Activated naive CD8-positive, alpha-beta T cell treated with anti-CD3 and anti-CD28 coated beads for 36 hours (primary cell): Measurements from ENCODE around the gene RASA2. TPM values are rescaled to one million over a fixed set of nuclear protein-coding genes. Genes with fewer than 3 reads are reported as not detected.
"Not testable (repeated sequence)": the region's sequence is repeated elsewhere in the genome, so short reads cannot be mapped to it uniquely, and the experiment has no call there.

Source experiments
- DNase-seq: peaks from one replicate; pipeline ENCODE4 v3.0.0; 2021
- H3K27ac Mint-ChIP-seq: one replicate; pipeline ENCODE4 v1.8.0; 2022; ENCODE audit warnings: mild to moderate bottlenecking, moderate library complexity, mixed read lengths
- H3K27me3 Mint-ChIP-seq: one replicate; pipeline ENCODE4 v1.8.0; 2022; ENCODE audit warnings: mild to moderate bottlenecking, mixed read lengths
- H3K36me3 Mint-ChIP-seq: one replicate; pipeline ENCODE4 v1.8.0; 2021; ENCODE audit warnings: mild to moderate bottlenecking, mixed read lengths
- H3K4me1 Mint-ChIP-seq: one replicate; pipeline ENCODE4 v1.8.0; 2021; ENCODE audit warnings: mixed read lengths
- H3K4me3 Mint-ChIP-seq: one replicate; pipeline ENCODE4 v1.8.0; 2022; ENCODE audit warnings: mild to moderate bottlenecking, moderate library complexity, mixed read lengths
- H3K9me3 Mint-ChIP-seq: one replicate; pipeline ENCODE4 v1.8.0; 2022; ENCODE audit warnings: mixed read lengths
- total RNA-seq, 2 experiments: library from RNA; stranded (reverse); gene quantifications; one replicate each; pipeline ENCODE4 v1.2.3, GENCODE V29; 2021

The RASA2 gene
- total RNA-seq, 2 experiments from 2014 or later: 36.1 to 40.2 TPM

DNA sequence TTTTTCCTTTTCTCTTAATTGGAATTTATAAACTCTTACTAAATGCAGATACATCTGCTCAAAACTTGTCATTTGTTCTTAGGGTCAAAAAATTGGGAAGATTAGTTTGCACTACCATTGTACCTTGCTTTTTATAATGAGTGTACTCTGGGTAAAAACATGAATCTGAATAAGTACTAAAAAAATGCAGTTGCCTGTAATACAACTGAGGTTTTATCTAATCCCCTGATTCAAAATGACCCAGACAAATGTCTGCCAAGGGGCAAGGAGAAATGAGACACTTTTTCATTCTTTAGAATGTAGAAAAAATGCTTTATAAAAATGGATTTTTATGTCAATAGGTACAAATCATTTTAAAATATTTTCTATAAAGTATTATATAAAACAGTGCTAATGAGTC lies 42.4 kb downstream of the RASA2 start:
- Mint-ChIP-seq H3K27ac (peak overlapping the region; percentile 79), H3K4me3 (no peak overlapping the region), H3K36me3 (peaks cover 45% of the 10 kb centered on the region), H3K4me1 (peaks cover 75% of the 10 kb centered on the region), H3K9me3 (no peaks in the 10 kb centered on the region), H3K27me3 (no peaks in the 10 kb centered on the region)
- no peak for DNase-seq

DNA sequence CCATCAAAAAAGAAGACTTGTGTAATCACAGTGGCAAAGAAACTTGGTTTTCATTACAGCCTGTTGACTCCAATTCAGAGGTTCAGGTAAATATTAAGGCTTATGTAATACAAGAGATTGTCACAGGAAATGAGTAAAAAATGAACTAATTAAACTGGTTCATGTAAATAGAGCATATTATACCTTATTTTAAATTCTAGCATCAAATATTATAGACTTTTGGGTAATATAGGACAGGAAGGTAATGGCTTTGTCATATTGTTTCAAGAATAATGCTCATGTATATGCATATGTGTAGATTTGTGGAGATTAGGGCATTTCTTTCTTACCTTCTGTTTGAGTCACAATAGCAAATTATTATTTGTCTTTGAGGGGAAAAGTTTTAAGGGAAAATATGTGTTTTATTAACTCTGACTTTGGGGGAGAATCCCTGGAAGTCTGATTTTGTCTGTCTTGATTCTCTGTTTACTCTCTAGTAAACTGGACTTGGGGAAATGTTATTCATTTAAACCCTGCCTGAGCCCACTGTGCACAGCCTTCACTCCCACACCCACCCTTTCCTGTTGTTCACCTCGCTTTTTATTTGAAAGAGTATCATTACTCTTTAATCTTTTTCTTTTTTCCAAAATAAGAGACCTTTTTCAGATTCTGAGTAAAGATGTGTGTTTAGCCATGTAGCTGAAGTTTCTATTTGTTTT lies 43.0 kb downstream of the RASA2 start:
- Mint-ChIP-seq H3K4me1 (peaks cover 73% of the 10 kb centered on the region), H3K27me3 (no peaks in the 10 kb centered on the region), H3K27ac (peak overlapping the region; percentile 88), H3K9me3 (no peaks in the 10 kb centered on the region), H3K4me3 (peak overlapping the region; percentile 32), H3K36me3 (peaks cover 40% of the 10 kb centered on the region)
- peak; percentile 20 for DNase-seq

DNA sequence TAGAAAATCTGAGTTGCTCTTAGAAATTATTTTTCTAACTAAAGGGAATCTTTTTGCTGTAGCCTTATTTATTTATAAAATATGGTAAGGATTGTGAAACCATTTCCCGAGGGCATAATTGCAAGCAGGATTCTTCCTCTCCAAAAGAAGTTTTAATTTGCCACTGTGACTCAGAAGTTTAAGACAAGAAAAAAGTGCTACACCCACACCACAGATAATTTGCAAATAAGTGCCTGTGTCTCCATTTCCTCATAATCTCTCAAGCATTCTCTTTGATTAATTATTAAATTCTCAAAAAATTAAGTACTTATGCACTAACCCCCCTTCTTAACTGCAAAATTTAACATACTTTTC lies 43.6 kb downstream of the RASA2 start:
- no peak for DNase-seq
- Mint-ChIP-seq H3K4me3 (peak overlapping the region; percentile 32), H3K27me3 (no peaks in the 10 kb centered on the region), H3K9me3 (peaks cover 2% of the 10 kb centered on the region), H3K27ac (peak overlapping the region; percentile 88), H3K4me1 (peaks cover 69% of the 10 kb centered on the region), H3K36me3 (peaks cover 41% of the 10 kb centered on the region)

DNA sequence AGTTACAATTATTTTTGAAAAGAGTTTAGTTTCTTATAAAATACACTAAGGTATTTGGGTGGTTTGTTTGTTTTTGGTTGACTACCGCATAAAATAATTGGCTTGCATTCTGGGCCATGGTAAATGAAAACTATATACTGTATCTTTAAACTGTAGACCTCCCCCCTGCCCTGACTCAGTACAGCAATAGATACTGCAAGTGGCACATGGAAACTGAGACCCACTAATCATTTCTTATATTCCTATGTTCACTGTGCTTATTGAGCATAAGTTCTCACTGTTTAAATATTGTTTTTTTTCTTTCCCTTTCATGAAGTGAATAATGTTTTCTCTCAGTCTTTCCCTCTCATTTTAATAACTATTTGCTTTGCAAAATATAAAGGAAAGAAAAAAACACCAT lies 45.8 kb downstream of the RASA2 start:
- Mint-ChIP-seq H3K27ac (peak overlapping the region; percentile 64), H3K36me3 (peaks cover 52% of the 10 kb centered on the region), H3K27me3 (no peaks in the 10 kb centered on the region), H3K9me3 (peaks cover 9% of the 10 kb centered on the region), H3K4me3 (no peak overlapping the region), H3K4me1 (peaks cover 51% of the 10 kb centered on the region)
- DNase-seq: no peak

DNA sequence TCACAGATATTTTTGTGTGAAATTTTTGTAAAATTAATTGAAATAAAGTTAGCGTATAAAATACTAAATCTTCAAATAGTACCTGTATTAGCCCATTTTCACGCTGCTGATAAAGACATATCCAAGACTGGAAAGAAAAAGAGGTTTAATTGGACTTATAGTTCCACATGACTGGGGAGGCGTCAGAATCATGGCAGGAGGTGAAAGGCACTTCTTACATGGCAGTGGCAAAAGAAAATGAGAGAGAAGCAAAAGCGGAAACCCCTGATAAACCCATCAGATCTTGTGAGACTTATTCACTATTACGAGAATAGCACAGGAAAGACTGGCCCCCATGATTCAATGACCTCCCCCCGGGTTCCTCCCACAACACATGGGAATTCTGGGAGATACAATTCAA lies 49.2 kb downstream of the RASA2 start:
- peaks cover 50% of the 10 kb centered on the region for H3K36me3 Mint-ChIP-seq
- peak overlapping the region; percentile 51 for H3K27ac Mint-ChIP-seq
- H3K9me3 Mint-ChIP-seq, H3K27me3 Mint-ChIP-seq, H3K4me3 Mint-ChIP-seq, DNase-seq: not testable (repeated sequence)
- peaks cover 39% of the 10 kb centered on the region for H3K4me1 Mint-ChIP-seq

DNA sequence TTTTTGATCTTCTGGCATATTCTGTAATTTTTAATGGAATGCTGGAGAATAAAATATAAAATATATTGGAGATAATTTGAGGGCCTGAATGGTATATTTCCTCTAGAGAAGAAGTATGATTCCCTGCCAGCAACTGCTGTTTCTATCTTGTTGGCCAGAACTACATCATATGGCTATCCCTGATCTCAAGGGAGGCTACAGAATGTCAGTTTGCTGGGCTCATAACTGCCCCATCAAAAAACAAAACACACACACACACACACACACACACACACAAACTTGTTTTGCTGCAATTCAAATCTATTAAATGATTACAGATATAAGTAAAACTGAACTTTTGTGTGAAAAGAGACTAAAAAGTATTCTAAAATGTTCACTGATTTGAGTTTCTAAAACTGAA lies 51.0 kb downstream of the RASA2 start:
- Mint-ChIP-seq H3K4me1 (peaks cover 40% of the 10 kb centered on the region), H3K27ac (no peak overlapping the region), H3K4me3 (no peak overlapping the region), H3K9me3 (peaks cover 10% of the 10 kb centered on the region), H3K27me3 (no peaks in the 10 kb centered on the region), H3K36me3 (peaks cover 60% of the 10 kb centered on the region)
- no peak for DNase-seq

GRCh38 chr3:141538568-141539240 lies 51.9 kb downstream of the RASA2 start:
- Mint-ChIP-seq H3K27me3 (no peaks in the 10 kb centered on the region), H3K4me3 (no peak overlapping the region), H3K4me1 (peaks cover 38% of the 10 kb centered on the region), H3K27ac (no peak overlapping the region), H3K9me3 (peaks cover 15% of the 10 kb centered on the region), H3K36me3 (peaks cover 59% of the 10 kb centered on the region)
- no peak for DNase-seq

DNA sequence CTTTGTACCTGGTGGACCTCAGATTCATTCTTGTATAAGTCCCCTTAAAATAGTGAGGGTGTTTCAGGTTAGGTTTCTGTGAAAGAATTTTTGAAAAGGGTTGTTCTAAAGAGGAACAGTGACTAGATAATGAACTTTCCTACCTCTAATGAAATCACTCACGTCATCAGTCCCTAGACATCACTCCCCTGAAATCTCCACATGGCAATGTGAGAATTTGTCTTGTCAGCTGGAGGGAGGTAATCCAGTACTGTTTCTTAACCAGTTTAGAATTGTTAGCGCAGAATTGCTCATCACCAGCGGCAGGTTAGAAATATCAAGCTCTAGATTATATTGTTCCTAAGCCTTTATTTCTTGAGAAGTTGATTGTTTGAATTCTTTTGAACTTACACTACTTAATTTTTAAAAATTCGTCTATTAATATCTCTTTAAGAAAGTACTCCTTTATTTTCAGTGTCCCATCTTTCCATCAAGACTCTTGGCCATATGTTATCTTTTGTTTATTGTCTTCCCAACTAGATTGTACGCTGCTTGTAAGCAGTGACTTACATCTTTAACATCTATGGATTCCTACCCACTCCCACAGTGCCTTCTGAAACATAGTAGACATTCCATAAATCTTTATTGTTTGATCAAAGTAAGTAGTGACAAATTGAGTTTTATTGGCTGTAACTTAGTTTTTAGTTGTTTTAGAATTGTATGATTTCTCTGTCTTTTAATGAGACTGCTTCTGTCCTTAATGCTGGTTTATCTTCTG lies 52.8 kb downstream of the RASA2 start:
- Mint-ChIP-seq H3K27ac (no peak overlapping the region), H3K27me3 (no peaks in the 10 kb centered on the region), H3K36me3 (peaks cover 63% of the 10 kb centered on the region), H3K4me1 (peaks cover 39% of the 10 kb centered on the region), H3K9me3 (peaks cover 21% of the 10 kb centered on the region), H3K4me3 (no peak overlapping the region)
- no peak for DNase-seq

DNA sequence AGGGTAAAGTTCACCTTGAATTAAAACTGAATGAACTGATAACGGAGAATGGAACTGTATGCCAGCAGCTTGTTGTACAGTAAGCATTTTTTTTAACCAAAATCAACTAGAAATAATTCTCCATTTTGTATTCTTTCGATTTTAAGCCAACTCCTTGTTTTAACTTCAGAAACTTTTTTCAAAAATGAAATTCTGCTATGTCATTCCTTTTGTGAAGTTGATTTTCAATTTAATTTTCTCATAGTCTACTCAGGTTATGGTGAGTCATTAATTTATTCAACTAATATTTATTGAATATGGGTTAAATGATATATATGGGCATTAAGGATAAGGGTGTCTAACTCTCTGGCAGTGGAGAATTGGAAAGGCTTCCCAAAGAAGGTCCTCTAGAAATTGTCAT lies 53.7 kb downstream of the RASA2 start:
- Mint-ChIP-seq H3K36me3 (peaks cover 63% of the 10 kb centered on the region), H3K27me3 (no peaks in the 10 kb centered on the region), H3K4me3 (no peak overlapping the region), H3K27ac (peak overlapping the region; percentile 54), H3K4me1 (peaks cover 46% of the 10 kb centered on the region), H3K9me3 (peaks cover 24% of the 10 kb centered on the region)
- DNase-seq: no peak

DNA sequence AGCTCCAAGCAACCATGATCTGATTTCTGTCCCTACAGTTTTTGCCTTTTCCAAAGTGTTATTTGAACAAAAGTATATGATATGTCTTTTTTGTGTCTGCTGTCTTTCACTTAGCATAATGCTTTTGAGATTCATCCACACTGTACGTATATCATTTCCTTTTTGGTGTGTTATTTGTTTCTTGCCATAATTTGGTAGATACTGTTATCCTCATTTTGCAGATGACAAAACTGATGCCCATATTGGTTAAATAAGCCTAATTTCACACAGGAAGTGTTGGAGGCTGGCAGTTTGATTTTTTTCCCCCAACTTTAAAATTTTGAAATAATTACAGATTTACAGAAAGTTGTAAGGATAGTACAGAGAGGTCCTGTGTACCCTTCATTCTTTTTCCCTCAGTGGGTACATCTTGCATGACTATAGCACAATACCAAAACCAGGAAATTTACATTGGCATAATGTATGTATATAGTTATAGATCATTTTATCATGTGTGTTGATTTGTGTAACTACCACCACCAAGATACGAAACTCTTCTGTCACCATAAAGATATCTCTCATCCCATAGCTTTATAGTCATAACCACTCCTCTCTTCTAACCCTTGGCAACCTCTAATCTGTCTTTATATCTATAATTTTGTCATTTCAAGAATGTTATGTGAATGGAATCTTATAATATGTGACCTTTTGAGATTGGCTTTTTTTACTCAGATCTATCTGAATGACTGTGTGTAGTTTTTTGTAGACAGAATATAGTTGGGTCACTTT lies 55.6 kb downstream of the RASA2 start:
- Mint-ChIP-seq H3K4me1 (peaks cover 55% of the 10 kb centered on the region), H3K27ac (peak overlapping the region; percentile 86), H3K9me3 (peaks cover 32% of the 10 kb centered on the region), H3K36me3 (peaks cover 64% of the 10 kb centered on the region), H3K27me3 (no peaks in the 10 kb centered on the region), H3K4me3 (no peak overlapping the region)
- no peak for DNase-seq

DNA sequence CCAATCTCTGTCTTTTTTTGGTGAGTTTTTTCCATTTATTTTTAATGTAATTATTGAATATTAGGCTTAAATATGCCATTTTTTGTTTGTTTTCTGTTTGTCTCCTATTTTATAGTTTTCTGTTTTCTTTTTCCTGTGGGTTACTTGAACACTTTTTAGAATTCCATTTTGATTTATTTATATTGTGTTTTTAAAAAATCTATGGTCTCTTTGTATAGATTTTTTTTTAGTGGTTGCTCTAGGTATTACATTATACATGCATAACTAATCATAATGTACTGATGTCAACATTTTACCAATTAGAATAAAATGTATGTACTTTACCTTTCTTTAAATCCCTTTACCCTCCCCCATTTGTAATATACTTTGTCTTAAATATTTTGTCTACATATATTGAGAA lies 56.2 kb downstream of the RASA2 start:
- no peak for DNase-seq
- Mint-ChIP-seq H3K27me3 (no peaks in the 10 kb centered on the region), H3K27ac (peak overlapping the region; percentile 86), H3K4me3 (no peak overlapping the region), H3K36me3 (peaks cover 70% of the 10 kb centered on the region), H3K4me1 (peaks cover 61% of the 10 kb centered on the region), H3K9me3 (peaks cover 38% of the 10 kb centered on the region)

DNA sequence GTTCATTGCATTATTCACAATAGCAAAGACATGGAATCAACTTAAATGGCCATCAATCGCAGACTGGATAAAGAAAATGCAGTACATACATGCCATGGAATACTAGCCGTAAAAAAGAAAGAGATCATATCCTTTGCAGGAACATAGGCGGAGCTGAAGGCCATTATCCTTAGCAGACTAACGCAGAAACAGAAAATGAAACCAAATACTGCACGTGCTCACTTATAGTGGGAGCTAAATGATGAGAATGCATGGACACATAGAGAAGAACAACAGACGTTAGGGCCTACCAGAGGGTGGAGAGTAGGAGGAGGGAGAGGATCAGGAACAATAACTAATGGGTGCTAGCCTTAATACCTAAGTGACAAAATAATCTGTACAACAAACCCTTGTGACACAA lies 57.9 kb downstream of the RASA2 start:
- Mint-ChIP-seq H3K4me3 (no peak overlapping the region), H3K27ac (peak overlapping the region; percentile 82), H3K9me3 (peaks cover 51% of the 10 kb centered on the region), H3K4me1 (peaks cover 69% of the 10 kb centered on the region), H3K27me3 (no peaks in the 10 kb centered on the region), H3K36me3 (peaks cover 82% of the 10 kb centered on the region)
- DNase-seq: no peak

DNA sequence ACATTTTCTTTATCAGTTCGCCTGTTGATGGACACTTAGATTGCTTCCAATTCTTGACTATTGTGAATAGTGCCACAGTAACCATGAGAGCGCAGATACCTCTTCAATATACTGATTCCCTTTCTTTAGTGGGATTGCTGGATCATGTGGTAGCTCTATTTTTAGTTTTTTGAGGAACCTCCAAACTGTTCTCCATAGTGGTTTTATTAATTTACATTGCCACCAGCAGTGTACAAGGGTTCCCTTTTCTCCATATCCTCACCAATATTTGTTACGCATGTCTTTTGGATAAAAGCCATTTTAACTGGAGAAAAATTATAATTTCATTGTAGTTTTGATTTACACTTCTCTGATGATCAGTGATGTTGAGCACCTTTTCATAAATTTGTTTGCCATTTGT lies 59.3 kb downstream of the RASA2 start:
- Mint-ChIP-seq H3K9me3 (peaks cover 59% of the 10 kb centered on the region), H3K4me3 (no peak overlapping the region)

DNA sequence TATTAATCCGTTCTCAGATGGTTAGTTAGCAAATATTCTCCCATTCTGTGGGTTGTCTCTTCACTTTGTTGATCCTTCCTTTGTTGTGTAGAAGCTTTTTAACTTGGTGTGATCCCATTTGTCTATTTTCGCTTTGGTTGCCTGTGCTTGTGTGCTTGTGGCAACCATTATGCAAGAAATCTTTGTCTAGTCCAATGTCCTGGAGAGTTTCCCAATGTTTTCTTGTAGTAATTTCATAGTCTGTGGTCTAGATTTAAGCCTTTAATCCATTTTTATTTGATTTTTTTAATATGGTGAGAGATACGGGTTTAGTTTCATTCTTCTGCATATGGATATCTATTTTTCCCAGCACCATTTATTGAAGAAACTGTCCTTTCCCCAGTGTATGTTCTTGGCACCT lies 59.8 kb downstream of the RASA2 start:
- Mint-ChIP-seq H3K36me3 (peaks cover 92% of the 10 kb centered on the region), H3K4me1 (peaks cover 70% of the 10 kb centered on the region), H3K27ac (peak overlapping the region; percentile 1)

More for the DNA sequence above, 59.3 kb downstream of the RASA2 start:
- peaks cover 66% of the 10 kb centered on the region for H3K4me1 Mint-ChIP-seq
- H3K36me3 Mint-ChIP-seq: peaks cover 91% of the 10 kb centered on the region
- no peaks in the 10 kb centered on the region for H3K27me3 Mint-ChIP-seq
- peak overlapping the region; percentile 62 for H3K27ac Mint-ChIP-seq
- DNase-seq: no peak

DNA sequence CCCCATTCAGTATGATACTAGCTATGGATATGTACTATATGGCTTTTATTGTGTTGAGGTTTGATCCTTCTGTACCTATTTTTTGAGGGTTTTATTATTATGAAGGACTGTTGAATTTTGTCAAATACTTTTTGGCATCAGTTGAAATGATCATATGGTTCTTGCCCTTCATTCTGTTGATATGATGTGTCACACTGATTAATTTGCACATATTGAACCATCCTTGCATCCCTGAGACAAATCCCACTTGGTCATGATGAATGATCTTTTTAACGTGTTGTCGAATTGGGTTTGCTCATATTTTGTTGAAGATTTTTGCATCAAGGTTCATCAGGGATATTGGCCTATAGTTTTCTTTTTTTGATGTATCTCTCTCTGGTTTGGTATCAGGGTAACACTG lies 61.0 kb downstream of the RASA2 start:
- Mint-ChIP-seq H3K4me3 (no peak overlapping the region), H3K4me1 (peaks cover 67% of the 10 kb centered on the region), H3K36me3 (peaks cover 80% of the 10 kb centered on the region), H3K27me3 (no peaks in the 10 kb centered on the region), H3K9me3 (peaks cover 58% of the 10 kb centered on the region), H3K27ac (peak overlapping the region; percentile 55)
- no peak for DNase-seq

More for the DNA sequence above, 59.8 kb downstream of the RASA2 start:
- no peak for DNase-seq
- H3K9me3 Mint-ChIP-seq: peaks cover 59% of the 10 kb centered on the region
- no peaks in the 10 kb centered on the region for H3K27me3 Mint-ChIP-seq
- no peak overlapping the region for H3K4me3 Mint-ChIP-seq
